Activated T-helper 1 cell treated with anti-CD3 and anti-CD28 coated beads, Interleukin-12 subunit alpha, Interleukin-12 subunit beta, Interleukin-2, Interleukin-4 antibody, amounts not matched to agents 30 ng/mL and 10 ng/mL and 1 ng/mL, durations not matched to agents 14 hours and 24 hours and 36 hours (primary cell): Measurements from ENCODE around the gene GOLGA8G. TPM values are rescaled to one million over a fixed set of nuclear protein-coding genes. Genes with fewer than 3 reads are reported as not detected.
"Not testable (repeated sequence)": the region's sequence is repeated elsewhere in the genome, so short reads cannot be mapped to it uniquely, and the experiment has no call there.

Experiments used
- DNase-seq: peaks from one replicate; pipeline ENCODE4 v3.0.0; 2021; ENCODE audit warnings: low spot score
- H3K27ac Mint-ChIP-seq: one replicate; pipeline ENCODE4 v1.8.0; 2021; ENCODE audit warnings: mild to moderate bottlenecking, mixed read lengths
- H3K27me3 Mint-ChIP-seq: one replicate; pipeline ENCODE4 v1.8.0; 2022; ENCODE audit warnings: mild to moderate bottlenecking, moderate library complexity, mixed read lengths; ENCODE audit not compliant: insufficient read depth
- H3K36me3 Mint-ChIP-seq: one replicate; pipeline ENCODE4 v1.8.0; 2021; ENCODE audit warnings: low read depth, mixed read lengths
- H3K4me1 Mint-ChIP-seq: one replicate; pipeline ENCODE4 v1.8.0; 2021; ENCODE audit warnings: low read depth, mixed read lengths
- H3K4me3 Mint-ChIP-seq: one replicate; pipeline ENCODE4 v1.8.0; 2021; ENCODE audit warnings: mild to moderate bottlenecking, moderate library complexity, mixed read lengths
- H3K9me3 Mint-ChIP-seq: one replicate; pipeline ENCODE4 v1.8.0; 2021; ENCODE audit warnings: mixed read lengths
- intact Hi-C: fragments of 100-400 bp; cut with micrococcal nuclease; formaldehyde crosslinking; loops from one replicate; pipeline ENCODE4 v1.15.1; 2024
- total RNA-seq: library from RNA; stranded (reverse); gene quantifications from 2 replicates; pipeline ENCODE4 v1.2.3, GENCODE V29; 2022

The GOLGA8G gene, protein sequence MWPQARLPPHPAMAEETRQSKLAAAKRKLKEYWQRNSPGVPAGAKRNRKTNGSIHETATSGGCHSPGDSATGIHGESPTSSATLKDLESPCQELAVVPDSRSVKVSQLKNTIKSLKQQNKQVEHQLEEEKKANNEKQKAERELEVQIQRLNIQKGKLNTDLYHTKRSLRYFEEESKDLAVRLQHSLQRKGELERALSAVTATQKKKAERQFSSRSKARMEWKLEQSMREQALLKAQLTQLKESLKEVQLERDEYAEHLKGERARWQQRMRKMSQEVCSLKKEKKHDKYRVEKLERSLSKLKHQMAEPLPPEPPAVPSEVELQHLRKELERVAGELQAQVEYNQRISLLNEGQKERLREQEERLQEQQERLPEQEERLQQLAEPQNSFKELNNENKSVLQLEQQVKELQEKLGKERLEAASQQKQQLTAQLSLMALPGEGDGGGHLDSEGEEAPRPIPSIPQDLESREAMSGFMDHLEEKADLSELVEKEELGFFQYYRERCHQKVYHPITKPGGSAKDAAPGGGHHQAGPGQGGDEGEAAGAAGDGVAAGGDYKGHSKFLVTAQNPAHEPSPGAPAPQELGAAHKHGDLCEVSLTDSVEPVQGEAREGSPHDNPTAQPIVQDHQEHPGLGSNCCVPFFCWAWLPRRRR
- total RNA-seq, result not detected in 2 replicates

DNA sequence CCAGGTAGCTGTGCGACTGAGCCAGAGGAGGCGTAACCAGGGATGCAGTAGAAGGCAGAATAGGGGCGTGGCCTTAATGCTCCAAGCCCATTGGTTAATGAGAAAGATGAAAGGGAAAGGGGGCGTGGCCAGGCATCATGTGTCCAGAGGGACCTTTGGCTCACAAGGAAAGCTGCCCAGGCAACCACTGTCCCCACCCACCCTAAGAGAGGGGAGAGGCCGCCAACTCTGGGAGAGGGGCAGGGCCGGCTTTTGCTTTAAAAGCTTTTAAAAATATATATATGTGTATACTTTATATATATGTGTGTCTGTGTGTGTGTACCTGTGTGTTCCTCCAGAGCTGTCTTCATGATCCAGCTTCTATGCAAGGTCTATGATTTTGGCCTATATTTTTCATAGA lies at the start of gene GOLGA8G:
Gene GOLGA8G (minus strand): TSS at position 18 of the 400 bp plus-strand sequence. CDS start 62 bp downstream, outside the sequence.
- H3K27me3 Mint-ChIP-seq, H3K36me3 Mint-ChIP-seq, H3K9me3 Mint-ChIP-seq, intact Hi-C loops, DNase-seq, H3K4me1 Mint-ChIP-seq, H3K27ac Mint-ChIP-seq, H3K4me3 Mint-ChIP-seq: not testable (repeated sequence)

DNA sequence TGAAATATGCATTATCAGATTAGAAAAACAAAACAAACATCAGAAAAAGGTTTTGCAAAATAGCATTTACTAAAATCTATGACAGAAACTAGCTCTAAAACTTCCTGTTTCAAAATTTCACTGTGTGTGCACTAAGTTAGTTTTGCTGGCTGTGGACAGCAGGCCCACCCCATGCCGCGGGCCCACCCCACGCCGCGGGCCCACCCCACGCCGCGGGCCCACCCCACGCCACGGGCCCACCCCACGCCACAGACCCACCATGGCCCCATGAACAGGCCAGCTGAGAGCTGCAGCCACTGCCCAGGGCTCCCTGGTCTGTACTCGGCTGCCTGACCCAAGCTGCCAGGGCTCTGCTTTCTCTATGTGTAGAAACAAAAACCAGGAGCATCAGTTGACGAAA lies 40.6 kb upstream of the GOLGA8G start:
- H3K27me3 Mint-ChIP-seq, H3K9me3 Mint-ChIP-seq, H3K27ac Mint-ChIP-seq, H3K4me1 Mint-ChIP-seq, DNase-seq, H3K36me3 Mint-ChIP-seq, H3K4me3 Mint-ChIP-seq, intact Hi-C loops: not testable (repeated sequence)

GRCh38 chr15:28553268-28553667 lies 20.5 kb upstream of the GOLGA8G start, which contains the start of gene GOLGA6L25:
Gene GOLGA6L25, plus strand, starts transcription at chr15:28553568. Its CDS starts 61 bp downstream, at chr15:28553629.
- H3K4me1 Mint-ChIP-seq, H3K36me3 Mint-ChIP-seq, H3K27me3 Mint-ChIP-seq, H3K27ac Mint-ChIP-seq, intact Hi-C loops, H3K9me3 Mint-ChIP-seq, H3K4me3 Mint-ChIP-seq, DNase-seq: not testable (repeated sequence)

GRCh38 chr15:28515208-28515607 lies 17.6 kb downstream of the GOLGA8G start:
- not testable (repeated sequence) for H3K9me3 Mint-ChIP-seq

DNA sequence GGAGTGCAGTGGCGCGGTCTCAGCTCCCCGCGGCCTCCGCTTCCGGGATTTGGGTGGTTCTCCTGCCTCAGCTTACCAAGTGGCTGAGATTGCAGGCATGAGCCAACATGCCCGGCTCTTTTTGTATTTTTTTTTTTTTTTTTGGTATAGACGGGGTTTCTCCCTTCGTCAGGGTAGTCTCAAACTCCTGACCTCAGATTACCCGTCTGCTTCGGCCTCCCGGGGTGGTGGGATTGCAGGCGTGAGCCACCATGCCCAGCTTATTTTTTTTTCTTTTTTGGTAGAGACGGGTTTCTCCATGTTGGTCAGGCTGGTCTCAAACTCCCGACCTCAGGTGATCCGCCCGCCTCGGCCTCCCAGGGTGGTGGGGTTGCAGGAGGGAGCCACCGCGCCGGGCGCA lies 18.6 kb downstream of the GOLGA8G start:
- DNase-seq, H3K36me3 Mint-ChIP-seq, H3K27me3 Mint-ChIP-seq, H3K9me3 Mint-ChIP-seq, H3K4me3 Mint-ChIP-seq, intact Hi-C loops, H3K4me1 Mint-ChIP-seq, H3K27ac Mint-ChIP-seq: not testable (repeated sequence)

More at GRCh38 chr15:28515208-28515607, 17.6 kb downstream of the GOLGA8G start:
- H3K27ac Mint-ChIP-seq, H3K27me3 Mint-ChIP-seq, DNase-seq, intact Hi-C loops, H3K4me3 Mint-ChIP-seq, H3K4me1 Mint-ChIP-seq, H3K36me3 Mint-ChIP-seq: not testable (repeated sequence)

GRCh38 chr15:28508217-28508889 lies 24.4 kb downstream of the GOLGA8G start:
- H3K36me3 Mint-ChIP-seq, H3K27me3 Mint-ChIP-seq, H3K4me1 Mint-ChIP-seq, H3K9me3 Mint-ChIP-seq, DNase-seq, H3K27ac Mint-ChIP-seq, intact Hi-C loops, H3K4me3 Mint-ChIP-seq: not testable (repeated sequence)

DNA sequence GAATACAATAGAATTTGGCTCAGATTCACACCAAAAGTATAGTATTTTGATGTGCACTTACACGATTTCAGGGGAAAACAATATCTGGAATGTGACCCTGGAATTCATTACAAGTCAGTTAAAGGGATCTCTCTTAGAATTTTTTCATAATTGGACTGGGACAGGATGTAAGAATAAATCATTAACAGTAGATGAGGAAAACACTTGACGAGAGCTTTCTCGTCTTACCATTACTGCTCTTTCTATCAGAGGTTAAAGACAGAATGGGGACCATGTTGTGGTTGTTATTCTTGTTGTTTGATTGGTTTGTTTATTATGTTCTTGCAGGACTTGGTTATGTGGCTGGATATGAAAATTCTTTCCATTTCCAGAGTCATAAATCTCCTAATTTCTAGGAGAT lies 51.4 kb downstream of the GOLGA8G start:
- intact Hi-C loops, DNase-seq, H3K27me3 Mint-ChIP-seq, H3K36me3 Mint-ChIP-seq, H3K4me1 Mint-ChIP-seq, H3K27ac Mint-ChIP-seq, H3K9me3 Mint-ChIP-seq, H3K4me3 Mint-ChIP-seq: not testable (repeated sequence)

Other genes starting within 250 kb of the GOLGA8G start
- 41.3 and 47.7 TPM in 2 replicates for gene HERC2, start 210.8 kb downstream of the GOLGA8G start, total RNA-seq
- gene GOLGA6L24, start 174.9 kb downstream of the GOLGA8G start, total RNA-seq, result not detected in 2 replicates
- gene GOLGA8F, start 154.3 kb downstream of the GOLGA8G start, total RNA-seq, result not detected in 2 replicates
- not detected in 2 replicates for gene GOLGA6L25, start 20.6 kb upstream of the GOLGA8G start, total RNA-seq
- gene GOLGA8M, start 179.4 kb upstream of the GOLGA8G start, total RNA-seq, result 1.1 and 1.5 TPM in 2 replicates